A673 (cell line): Measurements from ENCODE around the gene FCHO1. TPM values are rescaled to one million over a fixed set of nuclear protein-coding genes. Genes with fewer than 3 reads are reported as not detected.

Experiments
- BruUV-seq: library from RNA; stranded (reverse); fragments of 400-500 nt; replicated peaks from 2 replicates; lab custom pipeline; 2021; lab: Mats Ljungman, UMichigan
- CTCF ChIA-PET: fragments of 300-600 bp; sonication (Branson Sonifier 250); formaldehyde crosslinking; loops from one replicate; lab custom pipeline; 2022; ENCODE audit warnings: antibody characterized with exemption; lab: Charles Lee
- POLR2A ChIA-PET: fragments of 300-600 bp; sonication (Branson Sonifier 250); formaldehyde crosslinking; loops from one replicate; lab custom pipeline; 2022; ENCODE audit warnings: antibody characterized with exemption; ENCODE audit not compliant: low non-redundant PET; lab: Charles Lee
- DNase-seq: peaks from one replicate; pipeline ENCODE4 v3.0.0-alpha.2; 2015; ENCODE audit warnings: low spot score
- H3K27ac ChIP-seq: fragments of 200-600 bp; sonication (generic); 2 replicates; pipeline ENCODE4 v1.5.1; 2016; ENCODE audit warnings: mixed run types, low read depth, mild to moderate bottlenecking, mixed read lengths, antibody characterized with exemption, low read length; ENCODE audit not compliant: poor library complexity, severe bottlenecking
- H3K27me3 ChIP-seq: fragments of 200-600 bp; sonication (generic); replicated peaks from 2 replicates; pipeline ENCODE4 v1.6.1; 2017; ENCODE audit warnings: mixed run types, low read depth, mild to moderate bottlenecking, mixed read lengths, antibody characterized with exemption, low read length; ENCODE audit not compliant: insufficient read depth, poor library complexity
- H3K36me3 ChIP-seq: fragments of 200-600 bp; sonication (generic); 2 replicates; pipeline ENCODE4 v1.6.1; 2016; ENCODE audit warnings: mixed run types, mild to moderate bottlenecking, mixed read lengths, antibody characterized with exemption, low read length; ENCODE audit not compliant: insufficient read depth, poor library complexity, severe bottlenecking
- H3K4me1 ChIP-seq: fragments of 200-600 bp; sonication (generic); 2 replicates; pipeline ENCODE4 v1.6.1; 2017; ENCODE audit warnings: mixed run types, mild to moderate bottlenecking, mixed read lengths, antibody characterized with exemption, low read length; ENCODE audit not compliant: insufficient read depth, poor library complexity, severe bottlenecking
- H3K4me3 ChIP-seq: fragments of 200-600 bp; sonication (generic); 2 replicates; pipeline ENCODE4 v1.5.1; 2016; ENCODE audit warnings: low read depth, mixed run types, mild to moderate bottlenecking, mixed read lengths, low read length; ENCODE audit not compliant: poor library complexity, severe bottlenecking
- H3K9me3 ChIP-seq: fragments of 200-600 bp; sonication (generic); 2 replicates; pipeline ENCODE4 v1.6.1; 2016; ENCODE audit warnings: mixed run types, low read depth, mild to moderate bottlenecking, mixed read lengths, antibody characterized with exemption, low read length; ENCODE audit not compliant: poor library complexity, severe bottlenecking
- EZH2 ChIP-seq: fragments of 200-600 bp; sonication (generic); IDR thresholded peaks from 2 replicates; pipeline ENCODE4 v1.6.1; 2017; ENCODE audit warnings: borderline replicate concordance, low read depth, mild to moderate bottlenecking, mixed read lengths, antibody characterized with exemption, low read length; ENCODE audit not compliant: poor library complexity, severe bottlenecking
- intact Hi-C: fragments of 100-400 bp; cut with micrococcal nuclease; formaldehyde crosslinking; loops from one replicate; pipeline ENCODE4 v1.10.0; 2022; ENCODE audit not compliant: unreplicated experiment
- total RNA-seq: library from RNA; stranded (reverse); gene quantifications from 2 replicates; pipeline ENCODE4 v1.2.3, GENCODE V29; 2021
- TF ChIP-seq, protein P1 (sequence below): fragments of 300-800, 200-600 bp; sonication (generic); conservative IDR thresholded peaks from 2 replicates; pipeline ENCODE4 v1.5.1; 2017; ENCODE audit warnings: low read depth, mild to moderate bottlenecking, antibody characterized with exemption, low read length, moderate library complexity, mixed read lengths

The FCHO1 gene
- total RNA-seq, 1 experiment from 2014 or later, result 2.1 TPM

GRCh38 chr19:17795495-17795856, 44.2 kb downstream of the FCHO1 start:
- no peaks in the 10 kb centered on the region for H3K36me3 ChIP-seq
- no peak for TF ChIP-seq EZH2
- TF ChIP-seq, protein P1, sequence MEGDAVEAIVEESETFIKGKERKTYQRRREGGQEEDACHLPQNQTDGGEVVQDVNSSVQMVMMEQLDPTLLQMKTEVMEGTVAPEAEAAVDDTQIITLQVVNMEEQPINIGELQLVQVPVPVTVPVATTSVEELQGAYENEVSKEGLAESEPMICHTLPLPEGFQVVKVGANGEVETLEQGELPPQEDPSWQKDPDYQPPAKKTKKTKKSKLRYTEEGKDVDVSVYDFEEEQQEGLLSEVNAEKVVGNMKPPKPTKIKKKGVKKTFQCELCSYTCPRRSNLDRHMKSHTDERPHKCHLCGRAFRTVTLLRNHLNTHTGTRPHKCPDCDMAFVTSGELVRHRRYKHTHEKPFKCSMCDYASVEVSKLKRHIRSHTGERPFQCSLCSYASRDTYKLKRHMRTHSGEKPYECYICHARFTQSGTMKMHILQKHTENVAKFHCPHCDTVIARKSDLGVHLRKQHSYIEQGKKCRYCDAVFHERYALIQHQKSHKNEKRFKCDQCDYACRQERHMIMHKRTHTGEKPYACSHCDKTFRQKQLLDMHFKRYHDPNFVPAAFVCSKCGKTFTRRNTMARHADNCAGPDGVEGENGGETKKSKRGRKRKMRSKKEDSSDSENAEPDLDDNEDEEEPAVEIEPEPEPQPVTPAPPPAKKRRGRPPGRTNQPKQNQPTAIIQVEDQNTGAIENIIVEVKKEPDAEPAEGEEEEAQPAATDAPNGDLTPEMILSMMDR, result no peak
- ChIA-PET POLR2A (no interaction called here), CTCF (no interaction called here)
- intact Hi-C loops, result loop anchor here (10.0 kb wide), 1 partner anchor 59 kb away; the partner anchor contains the start of gene RPL18A
- no peak overlapping the region for H3K27ac ChIP-seq
- H3K4me3 ChIP-seq, result no peak overlapping the region
- no peak for DNase-seq
- peaks cover 26% of the 10 kb centered on the region for H3K4me1 ChIP-seq
- peaks cover 17% of the 10 kb centered on the region for H3K27me3 ChIP-seq
- no peaks in the 10 kb centered on the region for H3K9me3 ChIP-seq
- BruUV-seq, result no TSS peak

- H3K27me3 ChIP-seq, result peaks cover 17% of the 10 kb centered on the region
- H3K4me1 ChIP-seq, result peaks cover 21% of the 10 kb centered on the region
- TF ChIP-seq, protein P1, result no peak
- TF ChIP-seq EZH2, result no peak
- H3K36me3 ChIP-seq, result no peaks in the 10 kb centered on the region
- BruUV-seq, result no TSS peak
- no peak overlapping the region for H3K27ac ChIP-seq
- no peak for DNase-seq
- CTCF ChIA-PET, result no interaction called here
- POLR2A ChIA-PET, result no interaction called here
- H3K9me3 ChIP-seq, result no peaks in the 10 kb centered on the region
- H3K4me3 ChIP-seq, result no peak overlapping the region
- intact Hi-C loops, result loop anchor here (10.0 kb wide), 1 partner anchor 59 kb away; the partner anchor contains the start of gene RPL18A
Measured at GRCh38 chr19:17796013-17796837, 44.9 kb downstream of the FCHO1 start.

DNA sequence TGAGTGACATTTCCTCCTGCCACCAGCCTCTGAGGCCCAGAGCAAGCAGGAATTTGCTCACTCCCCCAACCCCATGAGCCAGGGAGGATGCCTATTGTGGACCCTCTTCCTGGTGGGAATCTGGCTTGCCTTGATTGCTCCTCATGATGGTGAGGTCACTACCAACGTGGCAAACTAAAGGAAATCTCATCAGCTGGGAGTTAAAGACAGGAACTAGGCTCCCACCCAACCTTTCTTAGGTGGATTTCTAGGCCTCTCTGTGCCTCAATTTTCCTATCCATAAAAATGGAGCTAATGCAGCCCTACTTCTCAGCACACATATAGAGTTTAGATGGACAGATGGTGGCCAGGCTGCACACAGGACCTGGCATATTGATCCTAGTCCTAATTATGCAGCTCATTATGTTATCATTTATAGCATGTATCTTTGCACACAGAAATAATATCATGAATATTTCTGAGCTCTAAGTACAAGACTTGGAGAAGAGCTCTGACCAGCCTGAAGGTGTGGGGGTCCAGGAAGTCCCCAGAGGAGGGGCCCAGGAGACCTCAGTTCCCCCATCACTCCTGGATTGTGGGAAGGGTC, 45.7 kb downstream of the FCHO1 start:
- Histone ChIP-seq H3K4me3 (no peak overlapping the region), H3K27ac (no peak overlapping the region), H3K27me3 (peaks cover 17% of the 10 kb centered on the region), H3K36me3 (no peaks in the 10 kb centered on the region), H3K9me3 (no peaks in the 10 kb centered on the region), H3K4me1 (peaks cover 14% of the 10 kb centered on the region)
- no TSS peak for BruUV-seq
- POLR2A ChIA-PET, result interaction anchor here (0.5 kb wide), 1 partner anchor 52 kb away, joined by 3 read pairs; no protein-coding TSS in a partner anchor
- TF ChIP-seq EZH2, result no peak
- TF ChIP-seq, protein P1, result no peak
- CTCF ChIA-PET, result no interaction called here
- DNase-seq, result no peak
- intact Hi-C loops, result loop anchor here (10.0 kb wide), 1 partner anchor 58 kb away; the partner anchor contains the start of gene RPL18A
